GM08714 (cell line): Measurements from ENCODE around the gene ARHGAP40.

Experiments
- H3K4me3 ChIP-seq: fragments of 200-500 bp; sonication (Bioruptor generic); 2 replicates; pipeline ENCODE4 v1.5.1; 2014; ENCODE audit warnings: mild to moderate bottlenecking, low read length, inconsistent platforms
- ZNF274 ChIP-seq: IDR thresholded peaks from 2 replicates; pipeline ENCODE4 v1.6.1; 2012; ENCODE audit warnings: mild to moderate bottlenecking, low read depth, low read length

Gene ARHGAP40

GRCh38 chr20:38667417-38667956, 65.9 kb downstream of the ARHGAP40 start:
- no peak for TF ChIP-seq ZNF274

GRCh38 chr20:38669688-38670087, 68.1 kb downstream of the ARHGAP40 start:
- TF ChIP-seq ZNF274 = no peak
- no peak overlapping the region for H3K4me3 ChIP-seq

More at GRCh38 chr20:38667417-38667956, 65.9 kb downstream of the ARHGAP40 start:
- H3K4me3 ChIP-seq = no peak overlapping the region

- no peak for TF ChIP-seq ZNF274
- H3K4me3 ChIP-seq = no peak overlapping the region
Observed at GRCh38 chr20:38670786-38671185, 69.2 kb downstream of the ARHGAP40 start.

- H3K4me3 ChIP-seq = no peak overlapping the region
- TF ChIP-seq ZNF274 = no peak
Observed at GRCh38 chr20:38671186-38671585, 69.6 kb downstream of the ARHGAP40 start.

- H3K4me3 ChIP-seq = no peak overlapping the region
- no peak for TF ChIP-seq ZNF274
Observed at GRCh38 chr20:38671701-38672292, 70.2 kb downstream of the ARHGAP40 start.

GRCh38 chr20:38672504-38672903, 70.9 kb downstream of the ARHGAP40 start:
- no peak overlapping the region for H3K4me3 ChIP-seq

GRCh38 chr20:38673261-38673660, 71.7 kb downstream of the ARHGAP40 start:
- H3K4me3 ChIP-seq = peak overlapping the region; percentile 80; the same call in 1 of the 2 replicates
- no peak for TF ChIP-seq ZNF274

More at GRCh38 chr20:38672504-38672903, 70.9 kb downstream of the ARHGAP40 start:
- TF ChIP-seq ZNF274 = no peak

- no peak for TF ChIP-seq ZNF274
- H3K4me3 ChIP-seq = peak overlapping the region; percentile 80
Observed at GRCh38 chr20:38673725-38674091, 72.1 kb downstream of the ARHGAP40 start.

- peak overlapping the region; percentile 80 for H3K4me3 ChIP-seq
- TF ChIP-seq ZNF274 = no peak
Observed at GRCh38 chr20:38674092-38674764, 72.6 kb downstream of the ARHGAP40 start.

GRCh38 chr20:38674765-38675133, 73.1 kb downstream of the ARHGAP40 start:
- TF ChIP-seq ZNF274 = no peak
- no peak overlapping the region; the same call in 1 of the 2 replicates for H3K4me3 ChIP-seq

- TF ChIP-seq ZNF274 = no peak
- no peak overlapping the region for H3K4me3 ChIP-seq
Observed at GRCh38 chr20:38676576-38676975, 75.0 kb downstream of the ARHGAP40 start.

GRCh38 chr20:38680500-38681306, 79.1 kb downstream of the ARHGAP40 start:
- H3K4me3 ChIP-seq = no peak overlapping the region
- no peak for TF ChIP-seq ZNF274

GRCh38 chr20:38685271-38685670, 83.7 kb downstream of the ARHGAP40 start:
- H3K4me3 ChIP-seq = no peak overlapping the region
- TF ChIP-seq ZNF274 = no peak

- no peak overlapping the region for H3K4me3 ChIP-seq
- TF ChIP-seq ZNF274 = no peak
Observed at GRCh38 chr20:38685853-38686473, 84.4 kb downstream of the ARHGAP40 start.
